OCI-LY7 (cell line): Measurements from ENCODE around the gene SDHC.
"Not testable (repeated sequence)": the region's sequence is repeated elsewhere in the genome, so short reads cannot be mapped to it uniquely, and the experiment has no call there.

ENCODE experiments used
- EZH2phosphoT487 ChIP-seq: fragments of 200-600 bp; sonication (generic); IDR thresholded peaks from 2 replicates; pipeline ENCODE4 v1.6.1; 2018; ENCODE audit warnings: low read depth, borderline replicate concordance, mild to moderate bottlenecking, mixed run types, antibody characterized with exemption, low read length, moderate library complexity, mixed read lengths
- TF ChIP-seq, protein P1 (sequence below): fragments of 200-600 bp; sonication (generic); conservative IDR thresholded peaks from 2 replicates; pipeline ENCODE4 v1.5.1; 2014; ENCODE audit warnings: mild to moderate bottlenecking, antibody characterized with exemption, low read length, moderate library complexity, mixed read lengths

- TF ChIP-seq, protein P1, sequence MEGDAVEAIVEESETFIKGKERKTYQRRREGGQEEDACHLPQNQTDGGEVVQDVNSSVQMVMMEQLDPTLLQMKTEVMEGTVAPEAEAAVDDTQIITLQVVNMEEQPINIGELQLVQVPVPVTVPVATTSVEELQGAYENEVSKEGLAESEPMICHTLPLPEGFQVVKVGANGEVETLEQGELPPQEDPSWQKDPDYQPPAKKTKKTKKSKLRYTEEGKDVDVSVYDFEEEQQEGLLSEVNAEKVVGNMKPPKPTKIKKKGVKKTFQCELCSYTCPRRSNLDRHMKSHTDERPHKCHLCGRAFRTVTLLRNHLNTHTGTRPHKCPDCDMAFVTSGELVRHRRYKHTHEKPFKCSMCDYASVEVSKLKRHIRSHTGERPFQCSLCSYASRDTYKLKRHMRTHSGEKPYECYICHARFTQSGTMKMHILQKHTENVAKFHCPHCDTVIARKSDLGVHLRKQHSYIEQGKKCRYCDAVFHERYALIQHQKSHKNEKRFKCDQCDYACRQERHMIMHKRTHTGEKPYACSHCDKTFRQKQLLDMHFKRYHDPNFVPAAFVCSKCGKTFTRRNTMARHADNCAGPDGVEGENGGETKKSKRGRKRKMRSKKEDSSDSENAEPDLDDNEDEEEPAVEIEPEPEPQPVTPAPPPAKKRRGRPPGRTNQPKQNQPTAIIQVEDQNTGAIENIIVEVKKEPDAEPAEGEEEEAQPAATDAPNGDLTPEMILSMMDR: not testable (repeated sequence)
- not testable (repeated sequence) for TF ChIP-seq EZH2phosphoT487
These were observed 96.4 kb downstream of the SDHC start for GRCh38 chr1:161410636-161410970.
